AG20443 (cell line): ENCODE data around the gene PDE3A.
"Not testable (repeated sequence)": the region's sequence is repeated elsewhere in the genome, so short reads cannot be mapped to it uniquely, and the experiment has no call there.

ENCODE experiments used
- DNase-seq: peaks from one replicate; pipeline ENCODE4 v3.0.0; 2012; ENCODE audit warnings: low spot score, mixed read lengths

Gene PDE3A

DNA sequence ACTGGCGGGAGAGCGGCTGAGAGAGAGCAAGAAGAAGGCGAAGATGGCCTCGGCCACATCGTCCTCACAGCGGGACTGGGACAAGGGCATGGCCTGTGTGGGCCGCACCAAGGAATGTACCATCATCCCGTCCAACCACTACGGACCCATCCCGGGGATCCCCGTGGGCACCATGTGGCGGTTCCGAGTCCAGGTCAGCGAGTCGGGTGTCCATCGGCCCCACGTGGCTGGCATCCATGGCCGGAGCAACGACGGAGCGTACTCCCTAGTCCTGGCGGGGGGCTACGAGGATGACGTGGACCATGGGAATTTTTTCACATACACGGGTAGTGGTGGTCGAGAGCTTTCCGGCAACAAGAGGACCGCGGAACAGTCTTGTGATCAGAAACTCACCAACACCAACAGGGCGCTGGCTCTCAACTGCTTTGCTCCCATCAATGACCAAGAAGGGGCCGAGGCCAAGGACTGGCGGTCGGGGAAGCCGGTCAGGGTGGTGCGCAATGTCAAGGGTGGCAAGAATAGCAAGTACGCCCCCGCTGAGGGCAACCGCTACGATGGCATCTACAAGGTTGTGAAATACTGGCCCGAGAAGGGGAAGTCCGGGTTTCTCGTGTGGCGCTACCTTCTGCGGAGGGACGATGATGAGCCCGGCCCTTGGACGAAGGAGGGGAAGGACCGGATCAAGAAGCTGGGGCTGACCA lies 183.6 kb downstream of the PDE3A start:
- not testable (repeated sequence) for DNase-seq

DNA sequence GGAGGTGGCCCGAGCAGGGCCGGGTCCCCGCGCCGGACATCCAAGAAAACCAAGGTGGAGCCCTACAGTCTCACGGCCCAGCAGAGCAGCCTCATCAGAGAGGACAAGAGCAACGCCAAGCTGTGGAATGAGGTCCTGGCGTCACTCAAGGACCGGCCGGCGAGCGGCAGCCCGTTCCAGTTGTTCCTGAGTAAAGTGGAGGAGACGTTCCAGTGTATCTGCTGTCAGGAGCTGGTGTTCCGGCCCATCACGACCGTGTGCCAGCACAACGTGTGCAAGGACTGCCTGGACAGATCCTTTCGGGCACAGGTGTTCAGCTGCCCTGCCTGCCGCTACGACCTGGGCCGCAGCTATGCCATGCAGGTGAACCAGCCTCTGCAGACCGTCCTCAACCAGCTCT lies 184.2 kb downstream of the PDE3A start:
- not testable (repeated sequence) for DNase-seq

DNA sequence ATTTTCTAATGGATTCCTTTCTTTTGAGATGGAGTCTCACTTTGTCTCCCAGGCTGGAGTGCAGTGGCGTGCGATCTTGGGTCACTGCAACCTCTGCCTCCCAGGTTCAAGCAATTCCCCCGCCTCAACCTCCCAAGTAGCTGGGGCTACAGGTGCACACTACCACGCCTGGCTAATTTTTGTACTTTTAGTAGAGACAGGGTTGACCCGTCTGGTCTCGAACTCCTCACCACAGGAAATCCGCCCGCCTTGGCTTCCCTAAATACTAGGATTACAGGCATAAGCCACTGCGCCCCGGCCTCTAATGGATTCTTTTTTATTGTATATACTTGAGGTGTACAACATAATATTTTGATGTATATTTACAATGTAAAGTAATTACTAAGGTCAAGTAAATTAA lies 186.7 kb downstream of the PDE3A start:
- DNase-seq, result no peak

DNA sequence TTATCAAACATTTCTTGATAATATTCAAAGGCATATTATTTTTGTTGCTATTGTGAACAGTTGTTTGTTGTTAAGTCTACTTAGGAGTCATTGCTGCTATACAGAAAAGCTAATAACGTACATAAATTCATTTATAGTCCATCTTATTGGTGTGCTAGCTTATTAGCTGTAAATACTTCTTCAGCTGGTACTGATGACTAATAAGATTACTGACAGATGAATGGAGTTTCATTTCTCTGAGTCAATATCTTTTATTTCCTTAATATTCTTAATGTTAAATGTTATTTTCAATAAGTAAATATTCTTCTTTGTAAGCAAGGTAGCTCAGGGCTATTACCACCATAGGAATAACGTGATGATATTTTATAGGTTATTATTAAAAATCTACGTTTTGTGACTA lies 187.4 kb downstream of the PDE3A start:
- no peak for DNase-seq

DNA sequence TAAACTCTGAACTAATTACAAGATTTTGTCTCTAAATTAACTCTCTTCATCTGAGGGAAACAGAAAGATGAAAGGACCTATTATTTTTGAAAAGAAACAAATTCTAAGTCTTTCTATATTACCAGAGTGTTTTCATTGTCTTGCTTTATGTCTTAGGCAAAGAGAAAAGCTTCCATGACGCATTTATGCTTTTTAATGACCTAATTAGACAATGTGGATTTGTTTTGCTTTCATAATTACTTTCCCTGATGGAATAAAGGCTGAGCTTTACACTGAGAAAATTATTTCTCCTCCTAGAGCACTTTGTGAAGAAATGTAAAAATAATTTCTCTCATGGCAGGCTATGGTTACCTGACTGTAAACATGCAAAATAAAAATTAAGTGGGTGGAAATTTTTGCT lies 188.8 kb downstream of the PDE3A start:
- DNase-seq, result no peak

DNA sequence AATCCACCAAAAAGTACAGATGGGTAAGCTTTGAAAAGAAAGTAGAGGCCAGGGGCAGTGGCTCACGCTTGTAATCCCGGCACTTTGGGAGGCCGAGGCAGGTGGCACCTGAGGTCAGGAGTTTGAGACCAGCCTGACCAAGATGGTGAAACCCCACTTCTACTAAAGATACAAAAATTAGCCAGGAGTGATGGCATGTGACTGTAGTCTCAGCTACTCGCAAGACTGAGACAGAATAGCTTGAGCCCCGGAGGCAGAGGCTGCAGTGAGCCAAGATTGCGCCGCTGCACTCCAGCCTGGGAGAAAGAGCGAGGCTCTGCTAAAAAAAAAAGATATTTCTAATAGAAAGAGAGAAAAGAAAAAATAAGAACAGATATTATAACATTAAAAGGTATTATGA lies 192.6 kb downstream of the PDE3A start:
- DNase-seq, result no peak

DNA sequence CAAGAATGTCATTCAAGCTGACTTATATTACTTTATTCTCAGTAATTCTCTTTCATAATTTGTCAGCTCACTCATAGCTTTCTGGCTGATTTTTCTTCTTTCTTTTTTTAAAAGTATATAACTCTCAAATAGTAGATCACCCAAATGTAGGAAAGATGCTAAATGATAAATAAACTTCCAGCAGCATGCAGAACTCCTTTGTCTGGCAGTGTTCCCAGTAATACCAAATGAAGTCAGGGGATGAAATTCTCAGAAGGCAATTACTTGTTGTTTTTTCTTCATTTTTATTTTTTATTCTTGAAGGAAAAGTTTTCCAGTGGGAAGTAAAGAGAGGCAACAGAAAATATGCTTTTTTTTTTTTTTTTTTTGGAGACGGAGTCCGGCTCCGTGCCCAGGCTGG lies 193.5 kb downstream of the PDE3A start:
- DNase-seq, result no peak

DNA sequence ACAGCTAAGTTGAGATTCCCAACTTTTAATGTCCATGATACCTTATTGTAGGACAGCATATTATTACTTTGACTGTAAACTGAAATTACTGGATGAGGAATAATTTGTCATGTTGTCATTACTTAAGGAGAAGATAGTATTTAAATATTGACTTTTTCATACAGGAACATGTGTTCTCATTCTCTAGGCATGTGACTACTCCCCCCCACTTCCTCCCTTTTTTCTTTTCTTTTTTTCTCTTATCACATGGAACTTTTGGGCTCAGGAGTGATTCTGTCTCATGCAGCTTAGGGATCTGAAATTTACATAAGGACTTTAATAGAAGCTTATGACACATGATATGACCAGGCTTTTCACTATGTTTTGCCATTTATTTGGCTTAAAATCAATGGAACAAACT lies 199.1 kb downstream of the PDE3A start:
- DNase-seq, result no peak

DNA sequence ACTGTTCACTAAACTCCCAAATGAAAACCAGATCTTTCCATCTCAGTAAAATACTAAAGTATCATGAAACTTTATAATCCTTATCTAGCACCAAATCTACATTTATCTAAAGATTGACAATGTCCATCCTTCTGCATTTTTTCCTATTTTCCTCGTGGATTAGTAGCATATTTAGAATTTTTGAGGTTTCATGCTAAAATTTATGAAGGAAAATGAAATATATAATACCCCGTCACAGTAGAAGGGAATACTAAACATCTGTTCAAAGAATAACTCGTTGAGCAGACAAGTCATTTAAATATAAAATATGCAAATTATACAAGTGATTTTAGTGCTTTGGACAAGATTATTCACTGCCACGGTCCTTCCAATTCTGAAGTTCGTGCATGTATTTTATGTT lies 204.1 kb downstream of the PDE3A start:
- no peak for DNase-seq

DNA sequence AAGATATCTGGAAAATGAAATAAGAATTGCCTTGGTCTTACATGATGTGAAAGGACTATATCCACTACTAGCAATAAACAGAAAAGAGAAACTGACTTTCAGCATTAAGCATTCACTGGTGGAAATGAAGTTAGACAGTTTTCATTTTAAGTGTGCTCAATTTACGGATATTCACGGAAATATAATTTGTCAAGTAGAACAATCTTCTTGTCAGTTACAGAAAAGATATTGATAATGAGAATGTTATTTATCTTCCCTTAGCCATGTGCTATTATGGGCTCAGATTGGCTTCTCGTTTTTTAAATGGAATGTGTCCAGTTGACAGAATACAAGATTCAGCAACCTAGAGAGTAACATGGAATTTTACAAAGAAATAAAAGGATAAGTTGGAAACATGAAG lies 208.2 kb downstream of the PDE3A start:
- no peak for DNase-seq

DNA sequence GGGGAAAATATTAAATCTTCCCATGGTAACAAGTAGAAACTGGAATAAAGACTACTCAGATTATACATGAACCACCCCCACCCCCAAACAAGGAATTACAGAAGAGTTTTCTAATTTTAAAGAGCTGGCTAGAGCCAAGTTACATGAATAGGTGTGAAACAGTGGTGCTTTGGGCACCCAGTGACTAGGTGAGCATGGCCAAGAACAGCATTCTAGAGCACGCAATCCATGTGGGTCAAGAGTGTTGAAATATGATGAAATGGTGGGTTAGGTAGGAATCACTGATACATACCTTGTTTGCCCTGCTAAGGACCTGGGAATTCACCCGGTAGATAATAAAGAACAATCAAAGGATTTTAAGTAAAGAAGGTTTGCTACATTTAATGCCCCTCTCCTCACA lies 208.7 kb downstream of the PDE3A start:
- no peak for DNase-seq

DNA sequence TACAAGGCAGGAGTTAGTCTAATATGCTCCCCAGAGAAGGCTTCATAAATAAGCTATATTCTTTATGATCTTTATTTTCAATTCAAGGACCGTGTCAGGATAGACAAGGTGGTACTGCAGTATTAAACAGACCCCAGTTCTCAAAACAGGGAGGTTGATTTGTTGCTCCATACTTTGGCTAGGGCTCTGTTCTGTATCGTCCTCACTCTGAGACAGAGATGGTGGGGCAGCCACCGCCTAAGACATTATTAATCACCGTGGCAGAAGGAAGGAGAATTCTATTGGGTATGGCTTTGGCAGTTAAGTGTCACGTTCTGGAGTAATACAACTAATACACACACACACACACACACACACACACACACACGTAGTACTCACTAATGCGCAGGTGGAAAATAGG lies 209.8 kb downstream of the PDE3A start:
- DNase-seq, result no peak

DNA sequence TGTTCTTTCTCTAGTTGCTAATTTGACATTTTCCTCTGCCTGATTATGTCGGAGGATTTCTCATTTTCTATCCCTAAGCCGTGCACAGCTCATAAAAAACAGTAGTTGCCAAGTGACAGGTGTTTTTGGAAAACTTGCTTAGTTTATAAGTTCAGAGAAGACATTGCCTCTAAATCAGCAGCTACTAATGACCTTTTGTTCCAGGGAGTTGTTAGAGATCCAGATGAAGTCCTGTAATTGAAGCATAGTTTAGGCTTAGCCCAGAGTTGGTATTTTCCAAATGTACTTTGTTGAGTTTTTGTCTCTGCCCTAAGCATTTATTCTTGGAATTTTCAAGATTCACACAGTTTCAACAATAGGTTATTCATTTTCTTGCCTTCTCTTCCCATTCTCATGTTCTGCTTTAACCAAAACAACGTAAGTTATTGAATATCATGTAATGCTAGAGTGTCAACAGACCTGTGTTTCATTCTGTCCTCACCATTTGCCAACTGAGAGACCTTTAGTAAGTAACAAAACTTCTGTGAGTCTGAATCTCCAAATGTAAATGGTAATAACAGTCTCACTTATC lies 216.8 kb downstream of the PDE3A start:
- DNase-seq, result no peak

DNA sequence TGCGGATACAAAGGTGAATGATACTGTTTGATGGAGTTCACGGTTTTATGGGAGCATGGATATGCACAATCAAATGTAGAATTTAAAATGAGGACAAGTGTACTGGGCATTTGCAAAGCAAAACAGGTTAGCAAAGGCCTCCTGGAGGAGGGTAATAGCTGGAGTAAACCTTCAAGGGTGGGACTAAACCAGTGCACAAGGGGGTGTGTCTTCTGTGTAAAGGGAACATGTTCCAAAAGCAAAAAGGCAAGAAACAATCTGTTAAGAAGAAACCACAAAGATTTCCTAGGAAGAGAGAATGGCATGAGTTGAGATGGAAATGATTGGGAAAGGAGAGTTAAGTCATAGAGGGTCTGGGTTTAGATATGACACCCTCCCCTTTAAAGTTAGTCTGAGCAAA lies 217.6 kb downstream of the PDE3A start:
- no peak for DNase-seq

DNA sequence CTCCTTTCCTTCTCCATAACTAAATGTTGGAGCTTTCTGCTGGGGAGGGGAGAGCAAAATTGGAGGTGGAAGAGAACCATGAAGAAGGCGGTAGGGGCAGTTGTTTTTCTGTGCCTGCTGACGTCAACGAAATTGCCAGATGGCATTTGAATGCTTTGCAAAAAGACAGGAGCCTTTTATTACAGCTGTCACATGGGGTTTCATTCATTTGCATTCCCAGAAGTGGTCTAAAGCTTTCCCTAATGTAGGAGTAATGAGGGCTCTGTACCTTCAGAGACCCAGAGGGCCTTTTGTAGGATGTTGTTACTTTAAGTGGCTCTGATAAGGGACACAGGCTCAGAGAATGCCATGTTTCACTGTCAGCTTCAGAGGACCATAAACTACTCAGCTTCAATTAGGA lies 219.7 kb downstream of the PDE3A start:
- DNase-seq, result peak; percentile 8

DNA sequence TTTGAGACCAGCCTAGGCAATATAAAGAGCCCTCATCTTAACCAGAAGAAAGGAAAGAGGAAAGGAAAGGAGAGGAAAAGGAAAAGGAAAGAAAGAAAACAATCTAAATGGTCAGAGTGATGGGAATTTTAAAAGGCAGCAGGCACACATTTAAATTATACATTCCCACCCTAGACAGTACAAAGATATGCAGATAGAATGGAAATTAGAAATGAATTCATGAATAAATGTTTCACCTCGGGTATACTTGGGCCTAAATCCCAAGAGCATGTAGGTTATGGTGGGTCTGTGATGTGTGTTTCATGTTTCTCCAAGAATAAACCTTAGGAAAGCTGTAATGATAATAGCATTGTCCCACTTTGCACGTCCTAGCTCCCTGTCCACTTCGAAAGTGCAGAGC lies 222.2 kb downstream of the PDE3A start:
- no peak for DNase-seq

DNA sequence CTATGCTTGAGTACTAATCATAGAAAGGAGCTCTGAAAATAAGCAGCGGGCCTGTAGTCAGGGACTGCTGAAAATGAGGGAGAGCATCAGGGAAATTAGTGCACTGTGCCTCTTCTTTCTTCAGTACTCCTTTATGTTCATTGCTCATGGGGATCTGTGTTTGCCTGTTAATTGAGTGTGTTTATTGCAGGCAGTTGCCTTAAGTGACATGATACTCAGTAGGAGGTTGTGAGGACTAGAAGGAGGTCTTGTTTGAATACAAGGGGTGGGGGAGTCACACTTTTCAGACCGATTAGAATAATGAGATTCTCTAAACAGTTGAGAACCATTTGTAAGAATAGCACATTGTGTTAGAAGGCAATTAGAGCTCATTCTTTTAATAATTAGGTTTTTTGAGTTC lies 224.2 kb downstream of the PDE3A start:
- DNase-seq, result no peak

DNA sequence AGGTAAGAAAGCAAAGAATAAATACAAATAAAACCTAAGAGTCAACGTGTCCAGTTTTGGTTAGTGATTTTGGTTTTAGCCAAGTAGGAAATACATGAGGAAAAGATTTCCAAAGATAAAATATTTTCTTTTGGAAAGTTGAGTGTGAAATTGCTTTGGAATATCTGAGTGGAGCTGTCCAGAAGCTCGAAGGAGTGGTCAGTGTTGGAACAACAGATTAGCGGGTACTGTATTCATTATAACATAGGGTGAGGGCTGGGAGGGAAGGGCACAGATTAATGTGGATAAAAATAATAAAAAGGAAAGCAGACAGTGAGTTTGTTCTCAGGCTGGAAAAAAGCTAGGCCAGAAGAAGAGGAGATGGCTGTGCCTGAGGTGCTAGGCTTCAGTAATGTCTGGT lies 225.3 kb downstream of the PDE3A start:
- no peak for DNase-seq

DNA sequence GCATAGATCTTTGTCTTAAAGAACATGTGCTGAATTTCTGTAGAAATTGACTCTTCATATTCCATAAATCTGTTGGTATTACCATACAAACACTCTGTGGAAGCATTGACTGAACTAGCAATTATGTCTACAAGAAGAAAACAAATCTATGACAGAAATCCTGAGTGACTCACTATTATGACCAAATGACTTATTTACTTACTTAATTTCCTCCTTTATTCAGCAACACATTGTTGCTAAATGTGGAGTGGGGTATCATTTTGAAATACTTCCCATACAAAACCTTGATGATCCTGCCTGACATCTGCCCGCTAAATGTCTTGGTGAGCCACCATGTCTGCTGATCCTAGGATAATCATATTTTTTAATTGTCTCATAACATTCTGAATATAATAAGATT lies 227.7 kb downstream of the PDE3A start:
- DNase-seq, result no peak

DNA sequence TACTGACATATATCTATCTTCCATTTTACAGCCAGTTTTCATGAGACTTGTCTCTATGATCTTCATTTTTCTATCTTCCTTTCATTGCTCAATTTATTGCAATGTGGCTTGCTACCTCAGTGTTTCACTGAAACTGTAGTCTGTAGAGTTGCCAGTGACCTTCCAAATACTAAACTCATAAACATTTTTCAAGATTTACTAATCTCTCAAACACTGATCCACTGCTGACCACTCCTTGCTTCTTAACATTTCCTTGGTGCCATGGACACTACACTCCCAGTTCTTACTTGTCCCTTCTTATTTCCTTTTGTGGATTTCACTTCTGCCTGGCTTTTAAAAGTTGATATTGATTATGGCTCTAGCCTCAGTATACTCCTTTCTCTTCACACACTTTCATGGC lies 231.4 kb downstream of the PDE3A start:
- DNase-seq, result no peak

DNA sequence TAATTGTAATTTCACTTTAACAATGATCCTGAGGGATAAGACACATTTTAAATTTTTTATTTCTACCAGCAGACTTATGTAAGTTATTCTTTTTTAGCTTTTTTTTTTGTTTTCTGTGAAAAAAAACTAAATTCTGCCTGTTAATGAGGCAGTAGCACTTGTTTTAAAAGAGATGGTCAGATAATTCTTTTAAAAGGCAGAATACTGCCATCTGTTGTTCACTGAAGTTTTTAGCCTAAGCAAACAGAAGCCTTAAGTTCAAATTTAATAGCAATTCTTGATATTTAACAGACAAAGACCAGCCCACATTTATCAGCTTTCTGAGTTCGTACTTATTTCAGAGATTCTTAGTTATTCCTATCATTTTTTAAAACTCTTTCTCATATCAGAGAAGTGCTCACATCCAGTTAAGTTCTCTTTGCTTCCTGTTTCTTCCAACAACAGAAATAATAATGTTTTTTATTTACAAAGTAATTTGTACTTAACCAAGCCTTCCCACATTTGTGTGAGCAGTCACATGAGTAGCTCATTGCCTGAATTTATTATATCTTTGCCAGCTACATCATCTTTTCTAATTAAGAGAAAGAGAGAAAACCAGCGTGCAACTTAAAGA lies 233.4 kb downstream of the PDE3A start:
- peak; percentile 39 for DNase-seq

DNA sequence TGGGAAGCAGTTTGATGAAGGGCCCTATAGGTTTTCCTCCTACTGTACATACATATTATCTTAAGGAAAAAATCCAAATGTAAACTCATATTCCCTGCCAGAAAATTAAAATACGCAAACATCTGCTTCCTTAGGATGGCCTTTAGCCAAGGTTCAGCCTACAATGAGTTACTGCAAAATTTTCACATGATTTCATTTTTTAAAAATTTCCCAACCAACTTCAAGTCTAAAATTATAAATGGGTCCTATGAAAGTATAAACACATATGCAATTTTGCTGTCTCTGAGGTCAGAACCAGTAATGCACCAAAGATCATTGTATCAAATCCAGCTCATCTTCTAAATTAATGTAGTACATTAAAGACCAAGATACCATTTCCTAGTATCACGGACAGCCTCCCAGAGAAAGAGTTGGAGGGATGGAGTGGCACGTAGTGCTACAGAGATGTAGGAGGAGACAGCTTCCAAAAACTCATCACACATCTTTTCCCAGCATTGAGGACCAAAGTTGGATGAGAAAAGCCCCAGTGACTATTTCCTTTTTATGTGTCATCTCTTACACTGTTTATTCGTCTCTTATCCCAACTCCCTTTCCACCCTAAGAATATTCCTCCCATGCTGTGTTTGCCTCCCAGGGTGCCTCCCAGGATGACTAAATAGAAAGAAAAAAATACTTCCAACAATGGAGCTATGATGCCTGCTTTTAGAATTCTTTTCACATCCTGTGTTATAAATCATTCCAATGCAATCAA lies 234.5 kb downstream of the PDE3A start:
- peak; percentile 14 for DNase-seq

DNA sequence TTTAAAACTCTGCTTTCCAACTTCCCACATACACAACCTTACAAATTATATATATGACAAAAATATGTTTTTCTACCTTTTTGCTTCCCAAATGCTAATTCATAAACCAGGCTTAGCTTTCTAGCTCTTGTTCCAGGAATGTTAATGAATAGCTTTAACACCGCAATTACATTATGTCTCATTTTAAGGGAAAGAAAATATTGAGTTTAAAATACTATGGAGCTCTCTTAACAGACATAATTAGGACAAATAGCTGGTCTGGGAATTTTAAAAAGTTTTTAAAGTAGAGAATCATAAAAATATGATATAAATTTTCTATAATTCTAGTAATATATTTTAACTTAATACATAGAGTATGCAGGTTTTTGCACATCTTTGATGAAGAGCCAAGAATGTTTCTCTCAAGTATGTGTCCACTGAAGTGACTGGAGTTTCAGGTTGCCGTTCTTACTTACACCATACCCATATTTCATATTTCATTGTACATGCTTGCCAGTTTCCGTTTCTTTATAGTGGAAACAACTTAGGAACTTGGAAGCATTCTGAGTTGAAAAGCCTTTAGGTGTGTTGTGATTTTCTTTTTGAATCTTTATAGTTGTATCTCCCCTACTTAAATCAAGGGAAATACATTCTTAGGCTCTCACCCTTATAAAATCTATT lies 236.2 kb downstream of the PDE3A start:
- no peak for DNase-seq
